HG03442 (cell line): ENCODE measurements around the gene DNM1.

ENCODE experiments used
- ATAC-seq: cut with Tn5 transposase; IDR thresholded peaks from one replicate; pipeline ENCODE4 v1.9.1; 2021; ENCODE audit warnings: mild to moderate bottlenecking, moderate library complexity; ENCODE audit not compliant: unreplicated experiment

The DNM1 gene

GRCh38 chr9:128203024-128203706 is at the start of gene DNM1:
Gene DNM1 (plus strand): TSS chr9:128203379. CDS start chr9:128203471, 92 bp downstream.
- peak; percentile 78 for ATAC-seq

- no peak for ATAC-seq
Observed at GRCh38 chr9:128153947-128154695, 49.1 kb upstream of the DNM1 start.

- ATAC-seq, result no peak
Observed at GRCh38 chr9:128155736-128156500, 47.3 kb upstream of the DNM1 start.

GRCh38 chr9:128159522-128159783 is 43.7 kb upstream of the DNM1 start:
- no peak for ATAC-seq

- ATAC-seq, result peak; percentile 67
Observed at GRCh38 chr9:128159784-128160602, 43.2 kb upstream of the DNM1 start, which contains the start of gene BBLN. Gene BBLN (plus strand): TSS chr9:128160265. CDS start chr9:128160408, 143 bp downstream.

- ATAC-seq, result peak; percentile 10
Observed at GRCh38 chr9:128160603-128160987, 42.6 kb upstream of the DNM1 start.

GRCh38 chr9:128161215-128161902 is 41.8 kb upstream of the DNM1 start:
- no peak for ATAC-seq

GRCh38 chr9:128162215-128163026 is 40.8 kb upstream of the DNM1 start:
- no peak for ATAC-seq

GRCh38 chr9:128163027-128163515 is 40.1 kb upstream of the DNM1 start:
- ATAC-seq, result no peak

GRCh38 chr9:128163523-128164306 is 39.5 kb upstream of the DNM1 start:
- ATAC-seq, result no peak

GRCh38 chr9:128164307-128164885 is 38.8 kb upstream of the DNM1 start:
- ATAC-seq, result no peak

- ATAC-seq, result no peak
Observed at GRCh38 chr9:128166169-128166568, 37.0 kb upstream of the DNM1 start.

GRCh38 chr9:128167209-128167608 is 36.0 kb upstream of the DNM1 start:
- no peak for ATAC-seq

- ATAC-seq, result no peak
Observed at GRCh38 chr9:128168731-128169308, 34.4 kb upstream of the DNM1 start.

- ATAC-seq, result no peak
Observed at GRCh38 chr9:128169492-128169891, 33.7 kb upstream of the DNM1 start.

- ATAC-seq, result no peak
Observed at GRCh38 chr9:128169925-128170324, 33.3 kb upstream of the DNM1 start.

GRCh38 chr9:128174062-128174461 is 29.1 kb upstream of the DNM1 start:
- no peak for ATAC-seq

- no peak for ATAC-seq
Observed at GRCh38 chr9:128175102-128175563, 28.0 kb upstream of the DNM1 start.
